GM21576 (cell line): ENCODE measurements around the gene GARIN5B.
"Not testable (repeated sequence)": the region's sequence is repeated elsewhere in the genome, so short reads cannot be mapped to it uniquely, and the experiment has no call there.

Experiments used
- ATAC-seq: cut with Tn5 transposase; IDR thresholded peaks from one replicate; pipeline ENCODE4 v1.9.1; 2021; ENCODE audit warnings: mild to moderate bottlenecking, moderate library complexity; ENCODE audit not compliant: unreplicated experiment

The GARIN5B gene

DNA sequence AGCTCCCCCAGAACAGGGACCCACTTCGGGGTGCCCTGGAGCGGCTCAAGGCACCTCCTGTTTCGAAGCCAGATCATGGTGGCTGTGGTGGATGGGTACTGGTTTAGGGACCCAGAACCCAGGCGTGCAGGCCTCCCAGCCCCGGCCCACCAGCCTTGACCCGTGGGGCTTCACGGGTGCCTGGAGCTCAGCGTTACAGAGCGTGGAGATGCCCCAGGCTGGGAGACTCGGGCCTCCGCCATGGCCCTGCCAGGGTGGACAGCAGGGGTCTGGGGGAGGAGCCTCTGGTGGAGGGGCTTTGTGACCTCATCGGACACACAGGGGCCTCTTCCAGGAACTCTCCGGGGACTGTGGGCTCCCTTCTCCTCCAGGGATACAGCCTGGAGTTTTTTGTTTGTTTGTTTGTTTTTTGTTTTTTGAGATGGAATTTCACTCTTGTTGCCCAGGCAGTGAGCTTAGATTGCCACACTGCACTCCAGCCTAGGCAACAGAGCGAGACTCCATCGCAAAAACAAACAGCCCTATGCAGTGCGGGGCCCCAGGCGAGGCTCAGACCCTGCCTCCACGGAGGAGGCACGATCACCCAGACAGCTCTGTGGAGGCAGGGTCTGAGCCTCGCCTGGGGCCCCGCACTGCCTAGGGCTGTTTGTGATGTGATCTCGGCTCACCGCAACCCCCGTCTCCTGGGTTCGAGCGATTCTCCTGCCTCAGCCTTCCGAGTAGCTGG, at the start of gene GARIN5B:
Gene GARIN5B, minus strand, starts transcription at position 271 of the 727 bp plus-strand sequence. Its CDS starts 194 bp downstream, at position 77.
- ATAC-seq: no peak

GRCh38 chr19:55410168-55410567, 47.1 kb upstream of the GARIN5B start:
- no peak for ATAC-seq

GRCh38 chr19:55409179-55409578, 46.1 kb upstream of the GARIN5B start:
- not testable (repeated sequence) for ATAC-seq

DNA sequence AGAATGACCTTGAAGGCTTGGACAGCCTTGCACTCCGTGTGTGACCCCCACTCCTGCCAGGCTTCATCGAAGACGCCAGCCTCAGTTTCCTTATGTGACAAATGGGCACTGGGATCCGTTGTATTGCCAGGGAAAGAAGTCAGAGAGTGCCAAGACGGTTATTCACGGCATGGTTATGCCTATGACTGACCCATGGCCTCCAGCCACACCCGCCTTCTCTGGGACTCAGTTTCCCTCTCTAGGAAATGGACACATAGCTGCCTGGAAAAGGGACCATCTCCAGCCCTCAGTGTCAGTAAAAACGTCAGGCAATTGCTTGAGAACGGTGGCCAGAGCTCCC, 45.4 kb upstream of the GARIN5B start:
- no peak for ATAC-seq

- peak; percentile 80 for ATAC-seq
Measured at GRCh38 chr19:55407800-55408532, 44.9 kb upstream of the GARIN5B start.

DNA sequence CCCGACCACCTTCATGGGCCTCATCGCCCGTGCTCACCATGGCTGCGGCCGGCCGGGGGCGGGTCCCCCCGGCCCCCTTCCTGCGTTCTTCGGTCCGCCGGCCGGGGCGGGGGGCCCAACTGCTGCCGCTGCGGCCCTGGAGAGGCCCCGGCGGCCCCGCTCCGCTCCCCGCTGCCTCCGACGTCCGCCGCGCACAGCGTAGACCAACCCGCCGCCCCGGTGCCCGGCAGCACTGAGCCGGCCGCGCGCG, 44.4 kb upstream of the GARIN5B start, which contains the start of gene UBE2S:
Gene UBE2S, minus strand, starts transcription at position 239 of the 250 bp plus-strand sequence. Its CDS starts 199 bp downstream, at position 40.
- peak; percentile 66 for ATAC-seq

GRCh38 chr19:55406826-55407549, 43.9 kb upstream of the GARIN5B start:
- no peak for ATAC-seq

- no peak for ATAC-seq
Measured at GRCh38 chr19:55406091-55406825, 43.2 kb upstream of the GARIN5B start.

- ATAC-seq: no peak
Measured at GRCh38 chr19:55405638-55406037, 42.6 kb upstream of the GARIN5B start.

DNA sequence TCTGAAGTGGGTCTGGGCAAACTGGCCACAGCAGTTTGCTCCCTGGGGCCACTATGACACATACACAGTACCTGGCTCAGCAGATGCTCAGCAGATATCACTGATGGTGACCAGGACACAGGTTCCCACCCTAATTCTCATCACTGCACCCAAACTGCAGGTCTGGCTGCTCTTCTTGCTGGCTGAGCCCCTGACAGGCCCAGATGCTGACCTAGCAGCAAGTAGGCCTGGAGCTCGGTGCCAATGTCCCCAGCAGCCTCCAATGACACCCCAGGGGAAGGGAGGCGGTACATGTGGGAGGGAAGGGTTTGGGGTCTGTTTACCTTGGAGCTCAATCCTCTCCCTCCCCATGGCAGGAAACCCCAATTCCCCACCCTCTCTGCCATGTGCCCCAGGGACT, 39.4 kb upstream of the GARIN5B start:
- no peak for ATAC-seq

DNA sequence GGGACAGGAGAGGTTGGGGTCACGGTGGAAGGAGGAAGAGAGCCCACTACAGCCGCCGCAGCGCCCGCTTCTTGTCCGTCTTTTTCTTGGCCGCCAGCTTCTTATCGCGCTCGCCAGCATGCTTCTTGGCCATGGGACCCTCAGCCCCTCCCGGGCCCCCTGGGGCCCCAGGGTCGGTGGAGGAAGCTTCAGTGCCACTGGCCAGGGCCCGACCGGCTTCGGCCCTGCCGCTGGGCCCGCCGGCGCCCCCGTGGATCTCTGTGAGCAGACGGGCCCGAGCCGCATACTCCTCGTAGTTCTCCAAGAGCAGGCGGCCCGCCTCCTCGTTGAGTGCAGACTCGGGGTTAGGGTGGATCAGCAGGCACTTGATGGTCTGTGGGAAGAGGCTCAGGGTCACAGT, 38.3 kb upstream of the GARIN5B start:
- not testable (repeated sequence) for ATAC-seq

DNA sequence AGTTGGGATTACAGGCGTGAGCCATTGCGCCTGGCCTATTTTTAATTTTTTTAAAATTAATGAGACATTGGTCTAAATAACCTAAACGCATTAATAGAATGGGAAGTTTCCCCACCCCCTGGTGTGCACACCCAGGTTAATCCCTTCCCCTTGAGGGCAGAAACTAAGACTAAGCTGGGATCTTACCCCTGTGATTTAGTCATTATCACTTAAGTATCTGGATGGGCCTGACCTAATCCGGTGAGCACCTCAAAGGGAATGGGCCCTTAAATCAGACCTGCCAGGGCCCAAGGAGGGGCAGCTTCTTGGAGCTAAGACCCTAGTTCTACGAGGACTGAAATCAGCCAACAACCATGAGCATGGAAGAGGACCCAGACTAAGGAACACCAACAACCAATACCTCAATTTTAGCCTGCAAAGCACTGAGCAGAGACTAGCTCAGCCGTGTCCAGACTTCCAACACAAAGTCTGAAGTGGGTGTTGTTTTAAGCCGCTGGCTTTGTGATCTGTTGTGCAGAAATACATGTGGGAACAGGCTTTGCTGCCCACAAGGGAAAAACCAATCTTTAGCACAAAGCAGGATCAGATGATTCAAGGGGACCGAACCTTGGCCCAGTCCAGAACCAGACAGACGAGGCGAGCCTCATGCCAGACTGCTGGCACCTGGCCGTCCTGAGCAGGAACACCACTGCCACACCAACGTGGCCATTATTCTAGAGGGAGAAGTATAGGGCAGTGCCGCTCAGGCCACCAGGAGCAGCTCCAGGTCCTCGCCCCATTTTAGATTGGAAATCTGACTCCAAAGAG, 37.4 kb upstream of the GARIN5B start:
- no peak for ATAC-seq

DNA sequence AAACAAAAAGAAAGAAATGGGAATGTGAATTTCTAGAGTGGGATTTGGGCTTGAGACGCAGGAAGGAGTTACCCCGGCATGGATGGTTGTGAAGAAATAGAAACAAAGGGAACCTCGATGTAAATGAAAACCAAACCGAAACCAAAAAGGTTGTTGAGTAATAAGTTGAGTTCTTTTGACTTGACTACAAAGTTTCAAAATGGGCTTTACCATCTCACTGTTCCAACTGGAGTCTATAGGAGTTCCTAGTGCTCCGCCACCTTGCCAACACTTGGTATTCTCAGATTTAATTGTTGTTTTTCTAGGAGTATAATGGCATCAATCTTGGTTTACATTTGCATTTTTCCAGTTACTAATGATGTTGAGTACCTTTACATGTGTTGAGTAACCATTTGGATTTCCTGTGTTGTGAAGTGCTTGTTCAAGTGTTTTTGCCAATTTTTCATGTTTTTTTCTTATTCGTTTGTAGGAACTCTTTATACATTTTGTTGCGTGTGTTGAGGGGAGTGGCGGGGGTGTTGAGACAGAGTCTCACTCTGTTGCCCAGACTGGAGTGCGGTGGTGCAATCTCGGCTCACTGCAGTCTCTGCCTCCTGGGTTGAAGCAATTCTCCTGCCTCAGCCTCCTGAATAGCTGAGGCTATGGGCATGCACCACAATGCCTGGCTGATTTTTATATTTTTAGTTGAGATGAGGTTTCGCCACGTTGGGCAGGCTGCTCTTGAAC, 35.3 kb upstream of the GARIN5B start:
- ATAC-seq: no peak

DNA sequence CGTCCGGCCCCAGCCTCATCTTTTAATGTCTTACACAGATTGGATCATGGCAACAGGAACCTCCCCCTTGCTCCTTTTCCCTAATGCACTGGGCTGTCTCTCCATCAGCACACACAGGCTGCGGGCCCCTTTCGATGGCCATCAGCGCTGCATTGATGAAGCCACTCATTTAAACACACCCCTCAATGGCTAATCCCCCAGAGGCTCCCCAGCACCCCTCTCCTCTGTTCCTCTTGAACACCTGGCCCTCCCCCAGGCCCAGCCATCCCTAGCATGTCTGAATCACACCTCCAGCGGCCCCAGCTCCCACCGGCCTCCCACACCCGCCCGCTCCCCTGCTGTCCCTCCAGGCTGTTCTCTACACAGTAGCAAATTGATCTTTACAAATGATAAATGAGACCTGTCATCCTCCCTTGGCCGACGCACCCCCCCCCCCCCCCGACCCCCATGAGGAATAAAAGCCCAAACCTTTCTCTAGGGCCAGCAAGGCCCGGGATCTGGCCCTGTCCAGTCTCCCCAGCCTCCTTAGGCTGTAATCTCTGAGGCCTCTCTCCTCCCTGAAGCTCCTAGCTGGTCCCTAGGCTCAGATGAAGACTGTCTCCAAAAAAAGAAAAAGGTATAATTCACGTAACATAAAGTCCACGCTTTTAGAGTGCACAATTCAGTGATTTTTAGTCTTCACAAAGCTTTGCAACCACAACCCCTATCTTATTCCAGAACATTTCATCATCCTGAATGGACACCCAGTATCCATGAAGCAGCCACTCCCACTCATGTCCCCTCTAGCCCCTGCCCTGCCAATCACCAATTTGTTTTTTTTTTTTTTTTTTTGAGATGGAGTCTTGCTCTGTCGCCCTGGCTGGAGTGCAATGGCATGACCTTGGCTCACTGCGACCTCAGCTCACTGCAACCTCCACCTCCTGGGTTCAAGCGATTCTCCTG, 30.0 kb upstream of the GARIN5B start:
- no peak for ATAC-seq

DNA sequence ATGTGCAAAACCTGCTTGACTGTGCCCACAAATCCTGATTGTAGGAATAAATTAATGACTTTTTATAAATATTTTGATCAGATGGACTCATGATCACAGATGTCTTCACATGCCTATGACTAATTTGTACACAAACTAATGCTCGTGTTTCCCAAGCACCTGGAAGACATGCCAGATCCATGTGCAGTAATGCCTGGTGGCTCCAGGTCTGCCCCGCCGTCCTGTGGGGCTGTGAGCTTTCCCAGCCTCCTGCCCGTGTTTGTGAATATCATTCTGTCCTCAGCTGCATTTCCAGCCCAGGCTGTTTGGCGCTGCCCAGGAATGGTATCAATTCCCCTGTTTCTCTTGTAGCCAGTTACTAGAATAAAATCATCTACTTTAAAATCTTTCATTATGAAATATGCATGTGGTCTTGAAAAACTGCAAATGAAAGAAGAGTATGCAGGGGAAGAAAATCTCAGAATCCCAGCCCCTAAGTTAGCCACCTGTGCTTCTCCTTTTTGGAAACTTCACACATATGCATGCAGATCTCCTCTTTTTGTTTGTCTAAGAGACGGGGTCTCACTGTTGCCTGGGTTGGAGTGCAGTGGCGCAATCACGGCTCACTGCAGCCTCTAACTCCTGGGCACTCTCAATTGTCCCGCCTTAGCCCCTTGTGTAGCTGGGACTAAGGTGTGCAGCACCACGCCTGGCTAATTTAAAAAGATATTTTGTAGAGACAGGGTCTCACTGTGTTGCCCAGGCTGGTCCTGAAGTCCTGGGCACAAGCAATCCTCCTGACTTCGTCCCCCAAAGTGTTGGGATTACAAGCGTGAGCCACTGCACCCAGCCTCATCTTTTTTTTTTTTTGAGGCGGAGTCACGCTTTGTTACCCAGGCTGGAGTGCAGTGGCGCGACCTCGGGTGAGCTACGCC, 28.9 kb upstream of the GARIN5B start:
- no peak for ATAC-seq

DNA sequence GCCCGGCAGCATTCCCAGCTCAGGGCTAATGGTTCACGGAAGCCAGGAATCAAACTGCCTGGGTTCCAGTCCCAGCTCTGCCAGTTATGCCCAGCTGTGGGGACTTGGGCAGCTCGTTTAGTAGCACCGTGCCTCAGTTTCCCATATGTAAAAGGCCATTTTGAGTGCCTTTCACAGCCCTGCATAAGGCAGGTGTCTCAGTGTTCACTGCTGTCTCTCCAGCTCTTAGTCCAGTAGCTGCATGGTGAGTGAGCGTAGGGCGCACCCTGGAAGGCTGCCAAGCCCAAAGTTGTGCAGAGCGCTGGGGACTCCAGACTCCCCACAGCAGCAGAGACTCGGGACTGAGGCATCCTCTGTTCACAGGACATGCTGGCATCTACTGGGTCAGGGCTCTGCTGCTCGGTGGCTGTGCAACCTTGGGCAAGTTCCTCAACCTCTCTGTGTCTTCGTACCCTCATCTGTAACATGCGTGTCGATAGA, 28.2 kb upstream of the GARIN5B start:
- no peak for ATAC-seq

DNA sequence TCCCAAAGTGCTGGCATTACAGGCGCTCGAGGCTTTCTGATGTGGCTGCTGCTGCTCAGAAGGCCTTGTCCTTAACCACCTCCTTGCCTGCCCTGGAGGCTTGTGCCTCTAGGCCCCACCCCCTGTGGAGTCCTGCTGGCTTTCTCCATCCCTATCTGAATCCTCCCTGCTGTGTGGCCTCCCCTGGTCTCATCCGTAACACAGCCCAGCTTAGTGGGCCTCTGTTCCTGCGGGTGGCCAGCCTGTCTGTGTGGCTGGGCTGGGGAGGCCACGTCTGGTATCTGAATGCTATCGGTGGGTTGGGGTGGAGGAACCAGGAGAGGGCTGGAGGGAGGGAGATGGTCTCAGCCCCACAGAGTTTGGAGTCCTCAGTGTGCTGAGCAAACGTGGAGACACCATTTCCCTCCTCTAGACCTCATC, 27.4 kb upstream of the GARIN5B start:
- no peak for ATAC-seq
